ENCODE data around the gene M1AP.

M1AP gene

DNA sequence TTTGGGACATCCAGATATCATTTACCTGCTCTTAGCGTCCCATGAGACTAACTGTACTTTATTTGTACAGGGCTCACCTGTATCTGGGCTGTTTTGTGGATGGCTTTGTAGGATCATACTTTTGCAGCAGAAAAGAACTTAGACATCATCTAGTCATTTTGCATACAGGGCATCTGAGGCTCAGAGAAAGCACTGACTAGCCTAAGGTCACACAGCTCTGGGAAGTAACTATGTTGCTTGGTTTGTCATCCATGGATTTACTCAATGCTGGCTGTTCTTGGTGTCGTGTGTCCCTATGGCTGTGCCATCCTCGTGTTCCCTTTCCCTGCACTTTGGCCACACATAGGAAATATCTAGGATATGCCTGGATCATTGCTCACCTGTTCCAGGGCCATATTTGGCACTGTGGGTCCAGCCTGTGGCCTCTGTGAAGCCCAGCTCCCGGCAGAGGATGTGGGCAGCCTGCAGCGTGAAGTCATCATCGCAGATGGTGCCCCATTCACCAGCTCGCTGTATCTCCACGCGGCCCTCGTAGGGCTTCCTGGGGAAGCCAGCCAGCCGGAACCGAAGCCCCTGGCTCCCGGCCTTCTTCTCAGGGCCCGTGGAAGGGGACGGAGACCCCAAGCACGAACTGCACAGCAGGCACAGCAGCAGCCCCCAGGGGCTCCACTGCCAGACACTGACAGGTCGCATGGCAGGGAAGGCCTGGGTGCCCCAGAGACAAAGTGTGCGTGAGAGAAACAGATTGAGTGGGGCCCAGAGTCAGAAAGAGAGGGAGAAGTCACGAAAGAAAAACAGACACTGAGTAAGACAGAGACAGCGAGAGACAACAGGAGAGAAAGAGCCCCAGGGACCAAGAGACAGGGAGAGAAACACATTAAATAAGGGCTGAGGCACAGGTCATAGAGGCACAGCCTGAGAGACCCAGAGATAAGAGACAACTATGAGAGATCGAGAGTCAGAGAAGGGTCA lies 95.9 kb downstream of the M1AP start:
- TF ChIP-seq, protein P1, sequence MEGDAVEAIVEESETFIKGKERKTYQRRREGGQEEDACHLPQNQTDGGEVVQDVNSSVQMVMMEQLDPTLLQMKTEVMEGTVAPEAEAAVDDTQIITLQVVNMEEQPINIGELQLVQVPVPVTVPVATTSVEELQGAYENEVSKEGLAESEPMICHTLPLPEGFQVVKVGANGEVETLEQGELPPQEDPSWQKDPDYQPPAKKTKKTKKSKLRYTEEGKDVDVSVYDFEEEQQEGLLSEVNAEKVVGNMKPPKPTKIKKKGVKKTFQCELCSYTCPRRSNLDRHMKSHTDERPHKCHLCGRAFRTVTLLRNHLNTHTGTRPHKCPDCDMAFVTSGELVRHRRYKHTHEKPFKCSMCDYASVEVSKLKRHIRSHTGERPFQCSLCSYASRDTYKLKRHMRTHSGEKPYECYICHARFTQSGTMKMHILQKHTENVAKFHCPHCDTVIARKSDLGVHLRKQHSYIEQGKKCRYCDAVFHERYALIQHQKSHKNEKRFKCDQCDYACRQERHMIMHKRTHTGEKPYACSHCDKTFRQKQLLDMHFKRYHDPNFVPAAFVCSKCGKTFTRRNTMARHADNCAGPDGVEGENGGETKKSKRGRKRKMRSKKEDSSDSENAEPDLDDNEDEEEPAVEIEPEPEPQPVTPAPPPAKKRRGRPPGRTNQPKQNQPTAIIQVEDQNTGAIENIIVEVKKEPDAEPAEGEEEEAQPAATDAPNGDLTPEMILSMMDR (IDR thresholded peaks at IDR 0.05; ENCODE audit: low read depth, low read length), result no peak
- no peaks in the 10 kb centered on the region for H3K27me3 ChIP-seq
- no peak for DNase-seq
- H3K4me3 ChIP-seq (ENCODE audit: low read depth, low read length), result peak overlapping the region; percentile 69
- no peaks in the 10 kb centered on the region for H3K4me1 ChIP-seq
- no peaks in the 10 kb centered on the region for H3K9me3 ChIP-seq
- H3K36me3 ChIP-seq, result no peaks in the 10 kb centered on the region; the same call in 1 of the 2 replicates

GRCh38 chr2:74551530-74551929 lies 96.6 kb downstream of the M1AP start:
- no peaks in the 10 kb centered on the region for H3K4me1 ChIP-seq
- no peak for DNase-seq
- H3K4me3 ChIP-seq (ENCODE audit: low read depth, low read length), result no peak overlapping the region
- no peaks in the 10 kb centered on the region for H3K9me3 ChIP-seq
- H3K27me3 ChIP-seq, result no peaks in the 10 kb centered on the region
- H3K36me3 ChIP-seq, result no peaks in the 10 kb centered on the region; the same call in 1 of the 2 replicates
- TF ChIP-seq, protein P1 (IDR thresholded peaks at IDR 0.05; ENCODE audit: low read depth, low read length), result no peak

- Histone ChIP-seq H3K9me3 (no peaks in the 10 kb centered on the region), H3K36me3 (no peaks in the 10 kb centered on the region; the same call in 1 of the 2 replicates), H3K27me3 (no peaks in the 10 kb centered on the region), H3K4me3 (ENCODE audit: low read depth, low read length) (no peak overlapping the region), H3K4me1 (no peaks in the 10 kb centered on the region)
- TF ChIP-seq, protein P1 (IDR thresholded peaks at IDR 0.05; ENCODE audit: low read depth, low read length), result no peak
- no peak for DNase-seq
These were observed 97.9 kb downstream of the M1AP start for GRCh38 chr2:74550231-74550630.

- TF ChIP-seq, protein P1 (IDR thresholded peaks at IDR 0.05; ENCODE audit: low read depth, low read length), result no peak
- H3K27me3 ChIP-seq, result no peaks in the 10 kb centered on the region
These were observed 99.0 kb downstream of the M1AP start for GRCh38 chr2:74548900-74549826.

DNA sequence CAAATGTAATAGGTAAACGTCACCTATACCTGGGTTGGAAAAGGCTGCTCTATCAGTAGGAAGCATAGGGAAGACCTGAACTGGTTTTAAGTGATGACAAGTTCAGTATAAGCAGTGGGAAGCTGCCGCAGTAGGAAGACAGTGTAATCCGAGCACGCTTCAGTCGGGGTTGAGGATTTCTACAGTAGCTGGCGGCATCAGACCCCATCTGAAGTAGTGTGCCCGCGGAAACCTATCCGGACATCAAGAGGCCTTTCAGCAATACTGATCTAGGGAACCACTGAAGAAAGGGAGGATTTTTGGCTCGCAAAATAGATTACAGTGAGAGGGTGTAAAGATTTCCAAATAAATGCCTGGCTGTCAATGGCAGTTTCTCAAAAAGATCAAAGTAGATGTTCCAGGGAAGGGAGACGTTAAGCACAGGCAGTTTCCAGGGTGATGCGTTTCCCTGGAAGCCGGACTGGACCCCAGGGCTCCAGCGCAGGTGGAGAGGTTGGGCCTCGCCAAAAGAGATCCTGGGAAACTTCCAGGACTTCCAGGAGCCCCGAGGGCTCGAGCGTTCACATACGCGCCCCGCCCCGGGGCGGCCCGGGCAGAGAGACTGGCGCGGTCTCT lies 99.7 kb downstream of the M1AP start:
- Histone ChIP-seq H3K4me3 (ENCODE audit: low read depth, low read length) (peak overlapping the region; percentile 46), H3K36me3 (no peaks in the 10 kb centered on the region; the same call in 1 of the 2 replicates), H3K27me3 (no peaks in the 10 kb centered on the region), H3K9me3 (no peaks in the 10 kb centered on the region), H3K4me1 (no peaks in the 10 kb centered on the region)
- TF ChIP-seq, protein P1 (IDR thresholded peaks at IDR 0.05; ENCODE audit: low read depth, low read length), result no peak
- no peak for DNase-seq

More at GRCh38 chr2:74548900-74549826, 99.0 kb downstream of the M1AP start:
- Histone ChIP-seq H3K36me3 (no peaks in the 10 kb centered on the region; the same call in 1 of the 2 replicates), H3K4me1 (no peaks in the 10 kb centered on the region), H3K9me3 (no peaks in the 10 kb centered on the region), H3K4me3 (ENCODE audit: low read depth, low read length) (peak overlapping the region; percentile 46)
- DNase-seq, result peak; percentile 43

Data from BE2C (cell line).